Measurements from ENCODE around the gene C1orf174.

The C1orf174 gene

DNA sequence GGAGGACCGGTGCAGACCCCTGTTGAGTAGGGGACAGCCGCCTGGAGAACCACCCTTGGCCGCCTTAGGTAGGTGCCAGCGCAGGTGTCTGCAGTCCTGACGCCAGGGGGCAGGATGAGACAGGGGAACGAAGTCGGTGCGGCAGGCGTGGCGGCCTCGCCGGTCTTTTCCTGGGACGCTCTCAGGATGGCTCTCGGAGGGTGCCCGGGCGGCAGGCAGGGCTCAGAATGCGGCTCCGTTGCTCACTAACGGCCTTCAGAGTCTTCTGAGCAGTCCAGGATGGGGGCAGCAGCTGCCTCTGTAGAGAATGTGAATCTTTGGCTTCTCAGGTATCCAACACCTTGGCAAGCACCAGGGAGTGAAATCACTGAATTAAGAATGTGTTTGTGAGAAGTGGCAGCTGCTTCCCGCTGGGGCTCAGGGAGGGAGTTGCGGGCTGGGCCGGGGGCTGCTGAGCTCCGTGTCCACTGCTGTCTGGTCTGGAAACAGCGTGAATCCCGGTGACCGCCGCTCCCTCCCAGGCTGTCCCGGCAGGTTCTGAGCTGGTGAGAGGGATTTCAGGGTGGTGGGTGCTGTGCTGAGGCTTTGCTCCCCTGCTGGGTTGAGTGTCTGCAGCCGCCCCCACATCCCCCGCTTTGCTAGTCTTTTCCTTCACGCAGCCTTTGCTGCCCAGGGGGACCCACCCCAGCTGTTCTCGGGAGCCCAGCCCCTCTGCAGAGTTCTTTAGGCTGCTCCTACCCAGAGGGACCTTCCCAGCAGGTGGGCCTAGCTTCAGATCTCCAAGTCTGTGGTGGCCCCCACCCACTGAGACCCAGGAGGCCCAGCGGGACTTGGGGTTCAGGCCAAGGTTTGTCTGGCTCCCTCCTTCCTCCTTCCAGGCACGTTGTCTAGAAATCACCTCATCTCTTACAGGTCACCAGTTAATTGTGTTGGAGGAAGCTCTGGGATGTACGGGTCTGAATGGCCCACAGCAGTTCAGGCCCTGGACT is 11.1 kb upstream of the C1orf174 start:
- in situ Hi-C loops (cut with HindIII; ENCODE audit: low sequenced_read_pairs): no loop called here

DNA sequence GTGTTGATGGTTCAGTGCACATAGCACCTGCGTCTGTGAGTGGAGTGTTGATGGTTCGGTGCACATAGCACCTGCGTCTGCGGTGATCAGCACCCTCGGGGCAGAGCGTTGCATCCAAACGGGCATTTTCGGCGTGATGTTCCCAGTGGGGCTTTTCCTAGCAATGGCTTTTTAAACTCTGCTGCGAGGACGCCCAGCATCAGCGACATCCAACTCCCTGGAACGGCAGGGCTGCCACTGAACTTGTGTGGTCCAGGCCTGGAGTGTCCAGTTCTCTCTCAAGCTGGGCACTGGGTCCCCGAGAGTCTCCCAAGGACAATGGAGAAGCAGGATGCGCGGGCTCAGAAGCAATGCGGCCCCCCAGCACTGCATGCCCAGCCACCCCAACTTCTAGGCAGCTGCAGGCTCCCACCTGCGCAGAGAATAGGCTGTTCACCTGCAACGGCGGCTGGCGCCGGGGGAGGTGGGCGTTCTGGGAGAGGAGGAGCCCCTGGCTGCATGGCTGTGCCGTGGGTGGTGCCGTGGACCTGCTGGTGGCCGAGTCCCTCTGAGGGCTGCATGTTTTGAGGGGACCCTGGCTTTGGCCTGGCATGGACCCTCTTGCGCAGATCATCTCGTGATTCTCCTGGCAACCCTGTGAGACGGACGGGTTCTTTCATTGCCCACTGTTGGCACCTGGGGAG is 10.1 kb upstream of the C1orf174 start:
- in situ Hi-C loops (cut with HindIII; ENCODE audit: low sequenced_read_pairs): no loop called here

DNA sequence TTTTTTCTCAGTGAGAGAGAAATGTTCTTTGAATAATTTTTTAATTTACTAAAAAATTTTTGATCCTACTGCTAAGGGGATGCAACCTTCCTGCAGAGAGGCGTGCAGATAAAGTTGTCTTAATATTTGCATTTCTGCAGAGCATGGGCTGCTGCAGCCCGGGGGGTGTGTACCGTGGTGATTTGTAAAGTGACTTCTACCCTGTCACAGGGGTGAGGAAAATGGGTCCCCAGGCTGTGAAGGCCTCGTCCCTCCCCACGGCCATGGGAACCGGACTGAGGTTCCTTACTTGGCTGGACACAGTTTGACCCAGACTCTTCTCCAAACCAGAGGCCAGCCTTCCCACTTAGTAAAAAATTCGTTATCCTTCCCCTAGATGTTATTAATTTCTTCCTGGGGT is 9.5 kb upstream of the C1orf174 start:
- in situ Hi-C loops (cut with HindIII; ENCODE audit: low sequenced_read_pairs): no loop called here

DNA sequence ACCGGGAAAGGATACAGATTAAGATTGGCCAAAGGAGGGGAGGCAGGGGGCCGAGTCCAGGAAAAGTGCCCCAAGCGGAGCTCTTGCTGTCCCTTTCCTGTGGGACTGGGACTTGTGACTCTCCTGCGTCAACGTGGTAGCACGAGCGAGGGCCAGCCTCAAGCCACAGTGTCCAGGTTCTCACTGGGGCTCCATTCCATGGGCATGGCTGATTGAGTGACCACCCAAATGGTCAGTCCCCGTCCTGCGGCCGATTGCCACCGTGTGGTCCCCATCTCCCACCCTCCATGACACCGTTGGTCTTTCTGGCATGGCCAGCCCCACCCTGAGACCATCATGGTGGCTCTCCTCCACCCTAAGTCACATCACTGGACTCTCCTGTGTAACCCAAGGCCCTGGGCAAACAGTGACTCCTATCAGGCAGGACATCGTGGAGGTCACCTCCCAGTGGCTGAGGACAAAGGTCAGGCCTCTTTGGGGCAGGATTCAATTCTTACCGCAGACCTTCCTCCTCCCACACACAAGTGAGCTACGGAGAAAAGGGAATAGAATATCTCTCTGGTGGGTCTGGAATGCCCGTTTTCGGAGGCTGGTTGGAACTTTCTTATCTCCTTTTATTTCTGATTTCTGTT is 8.9 kb upstream of the C1orf174 start:
- in situ Hi-C loops (cut with HindIII; ENCODE audit: low sequenced_read_pairs): no loop called here

DNA sequence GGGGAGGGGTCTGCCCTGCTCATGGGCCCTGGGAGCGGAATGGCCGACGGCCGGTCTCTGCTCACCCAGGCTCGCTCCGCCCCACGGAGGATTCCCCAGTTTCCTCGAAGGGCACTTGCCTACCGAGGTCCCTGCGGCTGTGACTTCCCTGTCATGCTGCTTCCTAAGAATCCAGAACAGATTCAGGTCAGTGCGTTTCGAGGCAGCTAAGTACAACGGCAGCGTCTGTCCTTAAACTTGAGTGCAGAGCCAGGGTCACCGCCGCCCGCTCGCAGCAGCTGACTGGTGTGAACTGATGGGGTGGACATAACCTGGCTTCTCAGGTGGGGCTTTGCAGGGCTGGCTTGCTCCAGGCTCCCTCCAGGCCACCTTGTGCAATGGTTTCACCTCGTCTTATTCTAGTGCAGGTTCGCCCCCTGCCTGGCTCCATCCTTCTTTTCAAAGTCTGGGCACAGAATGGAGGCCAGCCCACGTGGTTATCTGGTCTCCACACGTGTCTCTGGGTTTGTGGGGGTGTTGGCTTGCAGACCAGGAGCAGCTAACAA is 7.6 kb upstream of the C1orf174 start:
- in situ Hi-C loops (cut with HindIII; ENCODE audit: low sequenced_read_pairs): no loop called here

DNA sequence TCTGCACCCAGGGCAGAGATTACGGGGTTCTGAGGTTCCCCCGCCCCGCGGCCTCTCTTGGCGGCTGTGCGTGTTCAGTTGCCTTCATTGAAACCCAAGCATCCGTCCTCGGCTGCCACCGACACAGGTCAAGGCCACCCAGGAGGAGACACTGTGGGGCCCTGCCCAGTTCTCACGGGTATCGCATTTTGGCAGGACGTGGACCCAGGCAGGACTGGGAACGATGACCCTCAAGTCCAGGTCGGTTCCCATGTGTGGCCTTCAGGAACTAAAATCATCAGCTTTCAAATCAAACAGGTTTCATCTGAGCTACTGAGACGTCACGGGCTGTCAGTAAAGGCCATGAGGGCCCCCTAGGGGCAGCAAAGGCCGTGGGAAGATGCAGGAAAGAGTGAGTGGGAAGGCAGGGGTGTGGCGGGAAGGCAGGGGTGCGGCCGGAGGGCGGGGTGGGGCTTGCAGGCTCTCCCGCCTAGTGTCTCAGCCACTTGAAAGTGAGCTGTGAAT is 7.0 kb upstream of the C1orf174 start:
- in situ Hi-C loops (cut with HindIII; ENCODE audit: low sequenced_read_pairs): no loop called here

DNA sequence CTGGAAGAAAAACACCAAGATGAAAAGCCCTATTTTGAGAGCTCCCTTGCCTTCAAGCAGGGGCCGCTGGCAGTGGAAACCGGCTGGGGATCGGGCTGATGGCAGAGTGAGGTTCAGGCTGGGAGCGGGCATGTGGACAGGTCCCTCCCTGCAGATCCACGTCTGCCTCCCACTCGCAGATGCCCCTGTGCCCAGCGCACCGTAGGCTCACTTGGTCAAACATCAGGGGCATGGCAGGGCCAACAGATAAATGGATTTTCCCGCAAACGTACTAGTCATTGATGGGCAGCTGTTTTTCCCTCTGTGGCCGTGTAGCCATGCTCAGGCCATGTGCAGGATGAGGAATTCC is 6.6 kb upstream of the C1orf174 start:
- in situ Hi-C loops (cut with HindIII; ENCODE audit: low sequenced_read_pairs): no loop called here

DNA sequence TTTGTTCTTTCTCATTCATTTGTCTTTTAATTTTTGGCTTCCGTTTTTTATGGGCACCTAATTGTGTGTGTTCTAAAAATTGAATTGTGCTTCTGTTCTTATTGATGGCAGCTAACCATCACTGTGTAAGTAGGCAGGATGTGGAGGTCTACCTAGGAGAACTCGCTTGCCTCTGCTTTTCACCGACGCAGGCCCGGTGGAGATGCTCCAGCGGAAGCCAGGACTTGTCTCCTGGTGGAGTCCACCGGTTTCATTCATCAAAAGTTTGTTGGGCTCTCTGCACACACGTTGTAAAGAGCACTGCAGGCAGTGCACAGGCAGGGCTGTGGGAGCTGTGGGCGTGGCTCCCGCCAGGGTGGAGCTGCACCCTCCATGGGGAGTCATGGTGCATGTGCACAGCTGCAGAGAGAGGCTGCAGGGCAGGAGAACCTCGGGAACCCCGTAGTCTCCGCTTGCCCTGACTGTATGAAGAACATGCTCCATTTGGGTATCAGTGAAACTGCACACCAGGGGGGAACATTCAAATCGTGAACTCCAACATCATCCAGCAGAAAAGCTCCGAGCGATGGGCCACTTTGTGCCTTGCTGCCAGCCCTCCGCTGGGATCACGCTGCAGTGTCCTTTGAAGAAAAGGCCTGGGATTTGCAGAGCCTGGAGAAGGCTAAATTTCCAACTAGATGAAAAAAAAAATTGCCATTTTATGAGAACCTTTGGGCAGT is 6.0 kb upstream of the C1orf174 start:
- in situ Hi-C loops (cut with HindIII; ENCODE audit: low sequenced_read_pairs): no loop called here

DNA sequence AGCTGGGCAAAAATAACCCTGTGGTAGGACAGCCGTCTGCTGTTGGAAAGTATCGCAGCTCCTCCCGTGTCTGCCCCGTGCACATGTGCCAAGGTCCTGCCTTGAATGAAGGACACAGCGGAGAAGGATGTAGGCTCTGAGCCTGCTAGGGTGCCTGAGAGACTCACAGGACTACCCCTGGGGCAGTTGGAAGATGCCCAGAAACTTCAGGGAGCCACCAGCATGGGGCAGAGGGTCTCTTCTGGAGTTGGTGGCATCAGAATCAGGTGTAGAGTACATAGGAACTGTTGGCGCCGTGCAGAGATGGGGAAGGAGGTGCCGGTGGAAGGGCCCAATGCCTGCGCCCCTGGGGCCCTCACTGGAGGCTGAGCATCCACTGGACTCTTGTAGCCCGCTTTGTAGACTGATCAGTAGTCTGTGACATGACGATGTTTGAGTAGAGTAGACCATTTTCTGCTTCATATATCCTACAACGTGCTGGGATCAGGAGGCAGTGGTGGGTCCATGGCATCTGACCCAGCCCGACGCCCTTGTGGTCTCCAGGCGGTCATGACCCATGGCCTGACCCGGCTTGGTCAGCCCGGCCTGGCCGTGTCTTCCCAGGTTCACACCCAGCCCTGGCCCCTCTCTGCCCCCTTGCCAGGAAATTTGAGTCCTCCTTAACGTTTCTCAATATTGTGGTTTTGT is 5.3 kb upstream of the C1orf174 start:
- in situ Hi-C loops (cut with HindIII; ENCODE audit: low sequenced_read_pairs): no loop called here

DNA sequence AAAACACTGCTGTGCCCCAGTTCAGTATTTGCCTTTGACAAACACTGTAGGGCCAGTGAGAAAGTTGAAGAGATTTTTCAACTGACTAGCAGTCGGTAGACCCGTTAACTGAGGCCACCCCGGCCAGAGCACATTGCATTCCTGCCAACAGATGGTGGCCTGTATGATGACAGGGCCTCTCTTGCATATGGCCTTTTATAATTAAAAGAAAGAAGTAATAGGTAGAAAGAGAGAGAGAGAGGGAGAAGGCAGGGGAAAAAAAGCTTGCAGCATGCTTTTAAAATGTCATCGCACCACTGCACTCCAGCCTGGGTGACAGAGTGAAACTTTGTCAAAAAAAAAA is 4.7 kb upstream of the C1orf174 start:
- in situ Hi-C loops (cut with HindIII; ENCODE audit: low sequenced_read_pairs): no loop called here

DNA sequence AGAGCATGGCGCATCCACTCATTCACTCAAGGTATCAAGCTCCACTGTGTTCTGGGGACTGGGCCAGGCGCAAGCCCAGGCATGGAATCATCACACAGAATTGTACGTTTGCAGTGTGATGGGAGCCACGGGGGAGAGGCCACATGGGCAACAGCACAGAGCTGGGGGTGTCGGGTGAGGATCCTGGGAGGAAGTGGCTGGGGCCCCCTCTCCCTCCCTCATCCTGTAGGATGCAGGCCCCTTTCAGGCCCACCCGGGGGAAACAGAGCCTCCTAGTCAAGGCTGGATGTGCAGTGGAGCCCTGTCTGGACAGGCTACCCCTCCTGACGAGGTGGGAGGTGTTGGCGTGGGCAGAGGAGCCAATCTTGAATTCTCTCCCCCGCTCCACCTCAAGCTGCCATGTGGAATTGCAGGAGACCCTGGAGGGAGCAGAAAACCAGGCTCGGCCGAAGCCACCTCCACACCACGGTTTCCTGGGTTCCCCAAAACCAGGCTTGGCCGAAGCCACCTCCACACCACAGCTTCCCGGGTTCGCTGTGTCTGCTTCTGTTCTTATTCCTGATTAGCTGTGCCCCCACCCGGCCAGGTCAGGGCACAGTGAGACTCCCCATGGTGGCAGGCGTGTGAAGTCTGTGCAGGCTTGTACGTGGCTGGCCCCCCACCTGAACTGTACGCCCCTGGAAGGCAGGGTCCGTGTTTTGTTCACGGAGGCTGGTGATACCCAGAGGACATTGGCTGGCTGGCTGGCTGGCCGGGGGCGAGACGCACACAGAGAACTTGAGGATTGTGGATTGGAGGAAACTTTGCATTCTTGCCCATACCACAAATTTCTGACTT is 4.2 kb upstream of the C1orf174 start:
- in situ Hi-C loops (cut with HindIII; ENCODE audit: low sequenced_read_pairs): no loop called here

DNA sequence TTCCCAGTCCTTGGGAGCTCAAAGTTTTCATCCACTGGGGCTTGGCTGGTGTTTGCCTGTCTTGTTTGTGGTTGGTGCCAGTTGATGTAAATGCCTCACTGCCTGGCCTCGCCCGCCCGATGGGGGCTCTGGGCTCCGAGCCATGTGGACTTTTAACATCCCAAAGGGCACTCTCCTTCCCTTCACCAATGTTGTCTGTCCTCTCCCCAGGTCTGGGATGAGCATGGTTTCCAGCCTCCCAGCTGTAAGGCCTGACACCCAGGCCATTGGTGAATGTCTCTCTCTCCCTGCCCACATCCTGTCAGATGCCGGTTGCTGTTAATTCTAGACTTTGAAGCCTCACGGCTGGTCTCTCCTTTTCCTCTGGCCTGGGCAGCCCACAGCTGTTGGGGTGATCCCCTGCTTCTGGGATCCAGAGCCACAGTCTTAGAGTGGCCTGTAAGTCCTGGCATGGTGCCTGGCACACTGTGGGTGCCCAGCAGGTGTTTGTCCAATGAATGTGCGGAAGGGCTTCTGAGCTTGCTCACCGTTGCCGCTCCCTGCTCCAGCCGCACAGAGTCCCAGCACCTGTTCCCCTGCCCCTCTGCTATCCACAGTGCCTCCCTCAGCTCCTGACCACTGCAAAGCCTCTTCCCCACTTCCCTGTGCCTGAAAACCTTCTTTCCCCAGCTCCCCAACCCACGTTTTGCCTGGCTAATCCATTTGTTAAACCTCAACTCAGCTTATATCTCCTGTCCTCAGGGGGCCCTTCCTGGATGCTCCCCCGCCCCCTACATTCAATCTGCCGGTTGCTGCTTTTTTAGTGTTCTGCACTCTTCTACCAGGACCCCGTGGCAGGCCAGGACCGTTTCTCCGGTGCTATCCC is 3.3 kb upstream of the C1orf174 start:
- in situ Hi-C loops (cut with HindIII; ENCODE audit: low sequenced_read_pairs): no loop called here

DNA sequence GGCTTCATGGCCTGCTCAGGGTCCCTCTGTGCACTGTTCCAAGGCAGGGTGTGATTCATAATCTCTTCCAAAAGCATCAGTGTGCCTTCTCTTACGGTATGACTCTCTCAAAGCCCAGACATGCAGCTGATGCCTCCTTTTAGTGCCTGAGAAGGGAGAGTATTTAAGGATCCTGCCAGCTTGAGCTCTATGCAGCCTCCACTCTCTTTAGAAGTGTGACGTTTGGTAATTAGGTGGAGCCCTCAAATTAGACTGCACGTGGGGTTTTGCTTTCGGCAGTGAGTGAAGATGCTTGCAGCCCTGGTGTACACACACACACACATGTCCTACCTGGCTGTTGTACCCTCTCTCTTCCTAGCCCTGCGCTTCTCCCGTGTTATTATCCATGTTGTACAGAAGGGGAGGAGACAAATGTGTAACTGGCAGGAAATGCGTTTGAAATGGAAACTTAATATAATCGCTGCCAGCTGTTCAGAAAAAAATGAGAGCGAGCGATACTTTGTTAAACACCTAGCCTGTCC is 2.6 kb upstream of the C1orf174 start:
- in situ Hi-C loops (cut with HindIII; ENCODE audit: low sequenced_read_pairs): no loop called here

DNA sequence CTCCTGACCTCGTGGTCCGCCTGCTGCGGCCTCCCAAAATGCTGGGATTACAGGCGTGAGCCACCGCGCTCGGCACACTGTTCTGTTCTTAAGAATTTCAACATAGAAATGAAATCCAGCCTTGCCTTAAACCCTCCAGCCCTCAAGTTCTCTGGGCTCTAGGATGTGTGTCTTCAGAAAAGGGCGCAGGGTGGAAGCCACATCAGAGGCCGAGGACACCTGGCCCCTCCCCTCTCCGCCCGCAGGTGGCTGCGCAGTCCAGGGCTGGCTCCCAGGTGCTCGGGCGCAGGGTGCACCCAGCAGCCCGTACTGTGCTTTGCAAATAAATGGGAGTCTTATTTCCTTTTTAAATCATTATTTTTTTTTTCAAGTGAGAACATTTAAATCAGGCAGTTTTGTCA is 2.0 kb upstream of the C1orf174 start:
- in situ Hi-C loops (cut with HindIII; ENCODE audit: low sequenced_read_pairs): no loop called here

DNA sequence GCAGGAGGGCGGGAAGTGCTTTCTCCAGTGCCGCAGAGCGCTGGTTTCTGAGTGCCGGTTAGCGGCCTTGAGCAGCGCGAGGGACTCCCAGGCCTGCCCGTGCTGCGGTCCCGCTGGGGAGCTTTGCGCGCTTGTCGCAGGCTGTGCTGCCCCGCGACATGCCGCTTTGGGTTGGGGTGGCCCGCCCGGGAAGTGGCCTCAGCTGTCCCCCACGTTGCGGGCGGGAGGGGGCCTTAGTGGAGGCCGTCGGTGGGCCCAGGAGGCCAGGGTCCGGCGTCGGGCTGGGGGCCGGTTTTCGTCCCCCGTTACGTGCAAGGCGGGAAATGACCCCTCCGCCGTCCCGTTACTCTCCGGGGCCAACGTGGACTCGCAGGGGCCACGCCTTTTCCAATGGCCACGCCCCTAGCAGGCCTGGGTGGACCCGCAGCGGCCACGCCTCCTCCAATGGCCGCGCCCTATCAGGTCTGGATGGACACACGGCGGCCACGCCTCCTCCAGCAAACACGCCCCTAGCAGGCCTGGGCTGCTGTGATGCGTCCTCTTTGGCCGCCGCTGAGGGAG is 977 bp upstream of the C1orf174 start:
- in situ Hi-C loops (cut with HindIII; ENCODE audit: low sequenced_read_pairs): no loop called here

DNA sequence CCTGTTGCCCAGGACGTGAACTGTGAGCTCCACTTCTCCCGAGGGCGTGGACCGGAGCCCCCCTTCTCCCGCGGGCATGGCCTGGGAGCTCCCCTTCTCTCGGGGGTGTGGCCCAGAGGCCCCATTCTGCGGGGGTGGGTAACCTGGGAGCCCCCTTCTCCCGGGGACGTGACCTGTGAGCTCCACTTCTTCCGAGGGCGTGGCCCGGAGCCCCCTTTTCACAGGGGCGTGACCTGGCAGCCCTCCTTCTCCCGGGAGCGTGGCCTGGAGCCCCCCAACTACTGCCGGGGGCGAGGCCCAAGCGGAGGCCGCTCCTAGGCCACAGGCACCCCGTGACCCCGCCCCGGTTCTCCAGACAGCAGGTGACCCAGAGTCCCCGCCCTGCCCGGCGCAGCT is 320 bp downstream of the C1orf174 start:
- in situ Hi-C loops (cut with HindIII; ENCODE audit: low sequenced_read_pairs): no loop called here

DNA sequence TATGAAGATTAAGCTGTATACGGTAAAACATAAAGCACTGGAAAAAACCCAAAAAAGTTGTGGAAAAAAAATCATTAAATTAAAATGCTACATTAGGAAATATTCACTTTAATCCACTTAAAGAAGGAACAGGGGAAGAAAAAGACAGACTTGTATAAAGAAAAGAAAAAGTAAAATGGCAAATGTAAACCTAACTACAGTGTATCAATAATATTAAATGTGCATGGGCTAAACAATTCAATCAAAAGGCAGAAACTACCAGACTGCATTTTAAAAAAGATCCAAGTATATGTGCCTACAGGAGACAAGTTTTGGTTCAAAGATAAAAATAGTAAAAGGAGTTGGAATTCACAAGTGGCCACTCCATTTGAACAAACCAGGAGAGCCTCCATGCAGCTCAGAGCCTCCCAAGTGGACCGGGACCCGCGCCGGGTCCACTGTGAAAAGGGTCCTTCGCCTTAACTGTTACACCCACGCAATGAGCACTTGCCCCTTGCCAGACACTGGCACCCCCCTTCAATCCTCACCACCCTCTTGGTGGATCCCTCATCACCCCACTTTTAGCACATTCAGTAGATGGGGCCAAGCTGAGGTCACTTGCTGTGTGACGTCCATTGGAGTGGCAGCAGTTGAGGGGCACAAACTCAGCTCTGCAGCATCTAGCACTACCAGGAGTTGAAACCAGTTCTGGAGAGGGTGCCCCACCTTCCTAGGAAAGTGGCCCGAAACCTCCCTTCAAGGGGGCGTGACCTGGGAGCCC is 898 bp downstream of the C1orf174 start:
- in situ Hi-C loops (cut with HindIII; ENCODE audit: low sequenced_read_pairs): no loop called here
